GM18870 (cell line): ENCODE measurements around the gene SLC22A17.
"Not testable (repeated sequence)": the region's sequence is repeated elsewhere in the genome, so short reads cannot be mapped to it uniquely, and the experiment has no call there.

ENCODE experiments used
- ATAC-seq: cut with Tn5 transposase; IDR thresholded peaks from one replicate; pipeline ENCODE4 v1.9.1; 2021; ENCODE audit warnings: moderate library complexity; ENCODE audit not compliant: unreplicated experiment

Gene SLC22A17

DNA sequence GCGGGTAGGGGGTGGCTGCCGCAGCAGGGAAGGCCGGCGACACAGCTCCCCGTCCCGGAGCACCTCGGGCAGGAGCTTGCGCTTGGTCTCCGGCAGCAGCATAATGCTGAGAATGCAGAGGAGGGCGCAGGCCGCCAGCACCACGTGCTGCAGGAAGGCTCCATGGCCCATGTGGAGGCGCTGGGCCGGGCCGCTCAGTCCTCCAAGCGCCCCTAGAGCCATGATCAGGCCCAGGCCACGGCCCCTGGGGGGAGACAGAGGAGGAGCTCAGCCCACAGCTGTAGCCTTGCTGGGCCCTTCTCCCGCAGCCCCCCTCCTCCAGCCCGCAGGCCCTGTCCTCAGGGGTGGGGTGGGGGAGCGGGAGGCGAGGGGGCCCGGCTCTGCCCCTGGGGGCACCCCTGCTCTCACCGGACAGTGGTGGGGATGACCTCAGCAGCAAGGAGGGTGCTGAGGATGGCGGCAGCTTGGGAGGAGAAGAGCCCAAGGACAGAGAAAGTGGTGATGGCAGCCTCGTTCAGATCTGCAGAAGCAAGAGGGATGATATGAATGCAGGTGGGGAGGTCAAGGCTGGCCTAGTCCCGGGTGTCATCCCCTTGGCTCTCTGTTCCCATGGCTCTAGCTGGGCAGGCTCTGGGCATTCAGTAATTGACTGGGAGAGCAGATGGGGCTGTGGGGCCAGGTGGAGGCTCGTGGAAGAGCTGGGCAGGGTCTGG lies 5.8 kb downstream of the SLC22A17 start:
- ATAC-seq = no peak

GRCh38 chr14:23345987-23346692 lies 6.5 kb downstream of the SLC22A17 start:
- no peak for ATAC-seq

DNA sequence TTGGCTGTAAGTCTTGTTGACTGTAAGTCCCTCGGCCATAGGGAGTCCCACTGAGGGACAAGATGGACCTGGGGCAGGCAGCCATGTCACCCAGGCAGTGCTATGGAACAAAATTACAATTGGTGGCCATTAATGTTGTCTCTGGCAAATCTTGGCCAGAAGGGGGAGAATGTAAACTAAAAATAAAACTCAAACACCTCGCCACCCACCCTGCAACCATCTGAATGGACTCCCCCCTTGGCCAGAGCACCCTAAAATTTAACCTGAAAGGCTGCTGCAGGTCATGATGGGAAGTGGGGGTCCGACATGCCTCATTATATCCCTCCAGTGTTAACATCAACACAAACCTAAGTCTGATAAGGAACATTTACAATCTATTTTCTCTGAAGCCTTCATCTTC lies 8.2 kb downstream of the SLC22A17 start:
- no peak for ATAC-seq

DNA sequence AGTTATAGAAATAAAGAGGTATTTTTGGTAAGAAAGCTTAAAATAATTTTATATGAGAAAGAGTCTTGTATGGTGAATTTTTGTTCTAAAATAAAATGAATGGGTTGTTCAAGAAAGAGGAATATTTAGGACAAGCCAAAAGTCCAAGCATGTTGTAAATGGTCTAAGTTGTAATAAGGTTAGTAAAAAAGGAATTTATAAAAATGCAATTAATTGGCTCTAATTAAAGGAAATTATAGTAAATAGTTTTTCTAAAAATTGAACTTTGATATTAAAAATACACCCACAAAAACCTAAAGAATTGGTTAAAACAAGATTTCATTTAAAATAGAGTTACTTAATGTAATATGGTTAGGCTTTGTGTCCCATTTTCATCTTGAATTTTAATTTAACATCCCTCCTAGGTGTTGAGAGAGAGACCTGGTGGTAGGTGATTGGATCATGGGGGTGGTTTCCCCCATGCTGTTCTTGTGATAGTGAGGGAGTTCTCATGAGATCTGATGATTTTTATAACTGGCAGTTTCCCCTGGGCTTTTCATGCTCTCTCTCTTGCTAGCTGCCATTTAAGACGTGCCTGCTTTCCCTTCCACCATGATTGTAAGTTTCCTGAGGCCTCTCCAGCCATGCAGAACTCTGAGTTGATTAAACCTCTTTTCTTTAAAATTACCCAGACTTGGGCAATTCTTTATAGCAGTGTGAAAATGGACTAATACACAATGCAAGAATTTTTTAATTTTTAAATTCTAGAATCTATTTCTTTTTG lies 13.0 kb downstream of the SLC22A17 start:
- ATAC-seq = no peak

DNA sequence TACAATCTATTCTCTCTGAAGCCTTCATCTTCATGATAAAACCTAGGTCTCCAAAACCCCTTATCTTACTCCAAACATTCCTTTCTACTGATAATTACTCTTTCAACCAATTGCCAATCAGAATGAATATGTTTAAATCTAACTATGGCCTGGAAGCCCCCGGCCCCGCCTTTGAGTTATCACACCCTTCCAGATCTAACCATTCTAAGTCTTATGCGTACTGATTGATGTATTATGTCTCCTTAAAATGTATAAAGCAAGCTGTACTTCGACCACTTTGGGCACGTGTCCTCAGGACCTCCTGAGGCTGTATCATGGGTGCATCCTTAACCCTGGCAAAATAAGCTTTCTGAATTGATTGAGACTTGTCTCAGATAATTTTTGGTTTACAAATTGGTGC lies 17.1 kb downstream of the SLC22A17 start:
- no peak for ATAC-seq

DNA sequence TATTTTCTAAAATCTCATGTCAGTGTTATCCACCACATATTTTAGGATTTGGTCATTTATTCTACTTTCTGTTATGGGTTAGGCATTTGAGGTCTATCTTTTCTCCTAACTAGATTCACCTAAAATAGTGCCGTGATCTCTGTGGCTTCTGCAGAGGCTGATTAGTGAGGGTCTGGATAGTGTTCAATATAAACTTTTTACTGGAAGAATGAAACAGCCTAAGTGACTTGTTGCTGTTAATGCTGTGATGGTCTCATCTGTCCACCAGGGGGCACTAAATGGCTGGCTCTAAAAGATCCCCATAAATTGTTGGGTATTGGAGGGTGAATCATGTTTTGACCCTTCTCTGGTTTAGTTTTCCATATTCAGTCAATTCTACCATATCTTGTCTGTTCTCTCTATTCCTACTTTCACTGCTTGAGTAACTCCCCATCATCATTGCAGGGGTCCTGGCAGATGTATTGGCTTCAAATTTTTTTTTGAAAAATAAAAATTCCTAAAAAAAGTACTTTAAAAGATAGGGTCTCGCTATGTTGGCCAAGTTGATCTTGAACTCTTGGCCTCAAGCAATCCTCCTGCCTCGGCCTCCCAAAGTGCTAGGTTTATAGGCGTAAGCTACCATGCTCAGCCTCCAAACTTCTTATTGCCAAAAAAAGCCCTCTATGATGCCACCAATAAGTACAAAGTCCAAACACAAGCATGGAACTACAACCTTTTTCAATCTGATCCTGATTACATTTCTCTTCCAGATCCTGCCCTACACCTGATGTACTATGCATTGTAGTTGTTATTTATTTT lies 24.5 kb downstream of the SLC22A17 start:
- no peak for ATAC-seq

DNA sequence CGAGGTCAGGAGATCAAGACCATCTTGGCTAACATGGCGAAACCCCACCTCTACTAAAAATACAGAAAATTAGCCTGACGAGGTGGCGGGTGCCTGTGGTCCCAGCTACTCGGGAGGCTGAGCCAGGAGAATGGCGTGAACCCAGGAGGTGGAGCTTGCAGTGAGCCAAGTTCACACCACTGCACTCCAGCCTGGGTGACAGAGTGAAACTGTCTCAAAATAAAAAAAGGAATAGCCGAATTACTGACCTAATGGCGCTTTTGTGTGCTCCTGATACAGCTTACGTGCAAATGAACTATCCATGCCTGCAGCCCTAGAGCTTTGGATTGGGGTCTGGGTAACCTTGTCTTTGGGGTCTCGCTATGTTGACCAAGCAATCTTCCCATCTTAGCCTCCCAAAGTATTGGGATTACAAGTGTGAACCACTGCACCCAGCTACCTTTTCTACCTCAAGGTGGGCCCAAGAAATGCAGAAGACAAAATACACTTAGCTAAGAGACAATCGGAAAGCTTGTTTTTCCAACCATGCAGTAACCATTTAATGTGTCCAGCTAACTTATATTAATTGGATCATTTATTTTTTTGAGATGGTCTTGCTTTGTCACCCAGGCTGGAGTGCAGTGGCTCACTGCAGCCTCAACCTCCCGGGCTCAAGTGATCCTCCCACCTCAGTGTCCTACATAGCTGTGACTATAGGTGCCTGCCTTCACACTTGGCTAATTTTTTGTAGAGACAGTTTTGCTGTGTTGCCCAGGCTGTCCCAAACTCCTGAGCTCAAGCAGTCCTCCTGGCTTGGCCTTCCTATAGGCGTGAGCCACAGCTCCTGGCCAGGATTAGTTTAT lies 26.0 kb downstream of the SLC22A17 start:
- no peak for ATAC-seq

GRCh38 chr14:23325746-23326145 lies 26.9 kb downstream of the SLC22A17 start:
- ATAC-seq = not testable (repeated sequence)

DNA sequence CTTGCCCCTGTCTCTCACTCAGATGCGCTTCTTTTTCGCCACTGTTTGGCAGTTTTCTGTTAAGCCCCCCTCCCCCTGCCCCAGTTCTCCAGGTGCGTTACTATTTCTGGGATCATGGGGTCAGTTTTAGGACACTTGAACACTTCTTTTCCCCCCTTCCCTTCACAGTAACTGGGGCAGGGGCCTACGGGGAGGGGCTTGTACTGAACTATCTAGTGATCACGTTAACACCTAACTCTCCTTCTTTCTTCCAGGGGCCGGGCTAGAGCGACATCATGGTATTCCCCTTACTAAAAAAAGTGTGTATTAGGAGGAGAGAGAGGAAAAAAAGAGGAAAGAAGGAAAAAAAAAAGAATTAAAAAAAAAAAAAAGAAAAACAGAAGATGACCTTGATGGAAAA lies 27.7 kb downstream of the SLC22A17 start:
- ATAC-seq = no peak

DNA sequence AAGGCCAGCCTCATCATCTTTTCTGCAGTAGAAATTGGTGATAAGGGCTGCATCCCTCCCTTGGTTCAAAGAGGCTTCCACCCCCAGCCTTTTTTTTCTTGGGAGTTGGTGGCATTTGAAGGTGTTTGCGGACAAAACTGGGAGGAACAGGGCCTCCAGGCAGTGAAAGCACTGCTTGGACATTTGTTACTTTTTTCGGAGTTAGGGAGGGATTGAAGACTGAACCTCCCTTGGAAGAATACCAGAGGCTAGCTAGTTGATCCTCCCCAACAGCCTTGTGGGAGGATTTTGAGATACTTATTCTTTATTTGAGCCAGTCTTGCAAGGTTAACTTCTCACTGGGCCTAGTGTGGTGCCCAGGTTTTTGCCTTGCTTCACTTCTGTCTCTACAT lies 28.2 kb downstream of the SLC22A17 start:
- no peak for ATAC-seq

- ATAC-seq = no peak
These were observed 28.7 kb downstream of the SLC22A17 start for GRCh38 chr14:23323838-23324454.

DNA sequence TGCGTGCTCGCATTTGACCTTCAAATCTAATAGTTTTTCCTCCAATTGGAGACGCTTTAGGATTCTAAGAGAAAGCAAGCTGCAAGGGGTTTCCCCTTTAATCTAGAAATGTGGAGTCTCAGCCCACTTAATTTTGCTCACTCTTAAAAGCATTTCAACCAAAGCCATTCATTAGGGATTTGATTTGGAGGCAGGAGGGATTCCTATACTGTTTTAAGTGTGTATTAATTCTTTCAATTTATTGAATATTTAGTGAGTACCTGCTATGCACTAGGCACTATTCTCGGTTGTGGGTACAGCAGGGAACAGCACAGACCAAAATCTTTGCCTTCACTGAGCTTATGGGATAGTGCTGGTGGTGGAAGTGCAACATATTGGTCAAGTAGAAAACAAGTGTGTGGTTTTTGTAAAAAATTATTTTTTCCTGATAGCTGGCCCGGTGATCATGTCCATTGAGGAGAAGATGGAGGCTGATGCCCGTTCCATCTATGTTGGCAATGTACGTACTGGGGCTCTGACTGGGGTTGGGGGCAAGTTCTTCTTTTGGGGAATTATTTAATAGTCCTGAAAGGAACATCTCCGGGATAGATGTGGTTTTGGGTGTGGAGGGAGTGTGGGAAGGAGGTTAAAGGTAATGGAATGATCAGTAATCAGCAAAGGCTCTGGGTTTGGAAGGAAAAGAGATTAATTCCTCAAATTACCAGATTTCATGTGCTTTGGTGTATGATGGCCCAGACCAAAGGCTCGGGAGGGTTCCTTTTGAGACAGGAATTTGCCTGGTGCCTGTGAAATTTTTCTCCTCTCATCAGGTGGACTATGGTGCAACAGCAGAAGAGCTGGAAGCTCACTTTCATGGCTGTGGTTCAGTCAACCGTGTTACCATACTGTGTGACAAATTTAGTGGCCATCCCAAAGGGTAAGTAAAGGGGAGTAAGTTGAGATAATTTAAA lies 29.8 kb downstream of the SLC22A17 start:
- ATAC-seq = no peak

DNA sequence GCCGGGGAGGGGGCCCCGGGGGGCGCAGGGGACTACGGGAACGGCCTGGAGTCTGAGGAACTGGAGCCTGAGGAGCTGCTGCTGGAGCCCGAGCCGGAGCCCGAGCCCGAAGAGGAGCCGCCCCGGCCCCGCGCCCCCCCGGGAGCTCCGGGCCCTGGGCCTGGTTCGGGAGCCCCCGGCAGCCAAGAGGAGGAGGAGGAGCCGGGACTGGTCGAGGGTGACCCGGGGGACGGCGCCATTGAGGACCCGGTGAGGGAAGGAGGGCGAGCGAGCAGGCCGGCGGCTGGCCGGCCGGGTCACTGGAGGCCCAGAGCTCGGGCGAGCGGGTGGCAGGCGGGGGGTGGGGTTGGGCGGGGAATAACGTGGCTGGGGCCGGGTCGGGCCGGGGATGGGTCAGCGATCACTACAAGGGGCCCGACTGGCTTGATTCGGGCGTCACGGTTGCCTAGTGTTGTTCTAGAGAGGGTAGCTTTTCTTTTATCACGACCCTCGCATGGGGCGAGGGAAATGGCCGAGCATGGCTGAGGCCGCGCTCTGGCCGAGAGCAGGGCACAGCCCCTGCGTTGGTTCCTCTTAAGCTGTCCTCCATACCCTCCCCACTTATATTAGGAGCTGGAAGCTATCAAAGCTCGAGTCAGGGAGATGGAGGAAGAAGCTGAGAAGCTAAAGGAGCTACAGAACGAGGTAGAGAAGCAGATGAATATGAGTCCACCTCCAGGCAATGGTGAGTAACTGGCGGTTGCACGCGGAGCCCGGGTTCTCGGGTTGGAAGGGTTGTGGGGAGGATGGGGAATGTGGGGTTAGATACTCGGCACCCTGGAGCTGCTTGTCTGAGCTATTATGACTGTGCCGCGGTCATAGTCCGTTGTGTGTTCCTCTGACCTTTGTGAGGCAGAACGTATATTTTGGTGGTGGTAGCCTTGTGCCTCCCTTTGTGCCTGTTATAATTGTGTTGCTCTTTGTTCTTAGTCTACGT lies 30.8 kb downstream of the SLC22A17 start:
- ATAC-seq = no peak

DNA sequence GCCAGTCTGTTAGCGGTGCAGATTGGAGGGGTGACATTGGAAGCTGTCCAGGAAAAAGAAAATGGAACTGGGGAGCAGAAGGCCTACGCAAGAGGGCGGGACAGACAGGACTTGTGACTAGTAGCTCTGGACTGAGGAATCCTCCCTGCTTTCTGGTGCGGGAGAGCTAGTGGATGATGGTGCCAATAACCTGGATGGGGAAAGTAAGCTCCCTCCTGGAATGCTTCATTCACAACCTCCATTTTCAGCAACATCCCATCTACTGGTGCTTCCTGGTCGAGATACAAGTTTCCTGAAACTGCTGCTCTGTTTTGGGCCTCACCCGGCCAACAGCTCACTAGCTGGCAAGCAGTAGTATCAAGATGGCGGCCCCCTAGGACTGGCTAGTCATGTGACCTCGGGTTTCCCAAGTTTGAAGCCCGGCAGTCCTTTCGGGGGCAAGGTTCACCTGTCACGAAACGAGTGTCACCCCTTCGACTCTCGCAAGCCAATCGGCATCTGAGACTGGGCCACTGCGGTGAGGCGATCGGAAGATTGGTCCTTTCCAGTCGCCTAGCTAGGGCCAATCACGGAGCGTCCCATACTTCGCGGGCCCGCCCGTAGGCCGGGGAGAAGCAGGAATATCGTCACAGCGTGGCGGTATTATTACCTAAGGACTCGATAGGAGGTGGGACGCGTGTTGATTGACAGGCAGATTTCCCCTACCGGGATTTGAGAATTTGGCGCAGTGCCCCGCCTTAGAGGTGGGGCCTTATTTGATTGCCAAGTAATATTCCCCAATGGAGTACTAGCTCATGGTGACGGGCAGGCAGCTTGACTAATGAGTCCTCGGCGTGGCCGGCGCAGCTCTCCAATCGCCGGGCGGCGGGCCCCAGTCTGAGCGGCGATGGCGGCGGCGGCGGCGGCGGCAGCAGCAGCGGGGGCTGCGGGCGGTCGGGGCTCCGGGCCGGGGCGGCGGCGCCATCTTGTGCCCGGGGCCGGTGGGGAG lies 31.8 kb downstream of the SLC22A17 start, which contains the start of gene PABPN1:
TSS of gene PABPN1 (plus strand) at position 874 of the 988 bp plus-strand sequence. CDS start at position 887, 13 bp downstream.
- ATAC-seq = peak; percentile 95

- ATAC-seq = no peak
These were observed 32.7 kb downstream of the SLC22A17 start for GRCh38 chr14:23319746-23320583.
